ENCODE results near the gene CBFA2T3.
A peak's percentile ranks its signal among the peaks of the same experiment; 100 is the strongest.

Gene CBFA2T3

GRCh38 chr16:88911946-88912310 lies 65.1 kb downstream of the CBFA2T3 start:
- H3K4me3 ChIP-seq (ENCODE audit: control insufficient read depth, low read depth, low read length): no peak overlapping the region
- no peak for DNase-seq (ENCODE audit: low read depth)
- no peak for TF ChIP-seq CTCF (conservative IDR thresholded peaks at IDR 0.05; ENCODE audit: control insufficient read depth, insufficient read depth, low read depth, low read length)

GRCh38 chr16:88911136-88911945 lies 65.7 kb downstream of the CBFA2T3 start:
- DNase-seq (ENCODE audit: low read depth): no peak
- no peak overlapping the region for H3K4me3 ChIP-seq (ENCODE audit: control insufficient read depth, low read depth, low read length)
- TF ChIP-seq CTCF (conservative IDR thresholded peaks at IDR 0.05; ENCODE audit: control insufficient read depth, insufficient read depth, low read depth, low read length): no peak

GRCh38 chr16:88910284-88911135 lies 66.5 kb downstream of the CBFA2T3 start:
- TF ChIP-seq CTCF (conservative IDR thresholded peaks at IDR 0.05; ENCODE audit: control insufficient read depth, insufficient read depth, low read depth, low read length): no peak
- no peak overlapping the region for H3K4me3 ChIP-seq (ENCODE audit: control insufficient read depth, low read depth, low read length)
- DNase-seq (ENCODE audit: low read depth): no peak

- DNase-seq (ENCODE audit: low read depth): no peak
- no peak for TF ChIP-seq CTCF (conservative IDR thresholded peaks at IDR 0.05; ENCODE audit: control insufficient read depth, insufficient read depth, low read depth, low read length)
Measured at GRCh38 chr16:88909431-88910210, 67.4 kb downstream of the CBFA2T3 start.

GRCh38 chr16:88908307-88908706 lies 68.7 kb downstream of the CBFA2T3 start:
- no peak overlapping the region for H3K4me3 ChIP-seq (ENCODE audit: control insufficient read depth, low read depth, low read length)
- no peak for TF ChIP-seq CTCF (conservative IDR thresholded peaks at IDR 0.05; ENCODE audit: control insufficient read depth, insufficient read depth, low read depth, low read length)
- no peak for DNase-seq (ENCODE audit: low read depth)

More at GRCh38 chr16:88909431-88910210, 67.4 kb downstream of the CBFA2T3 start:
- H3K4me3 ChIP-seq (ENCODE audit: control insufficient read depth, low read depth, low read length): no peak overlapping the region

- no peak overlapping the region for H3K4me3 ChIP-seq (ENCODE audit: control insufficient read depth, low read depth, low read length)
- no peak for TF ChIP-seq CTCF (conservative IDR thresholded peaks at IDR 0.05; ENCODE audit: control insufficient read depth, insufficient read depth, low read depth, low read length)
- peak; percentile 41 for DNase-seq (ENCODE audit: low read depth)
Measured at GRCh38 chr16:88907768-88908167, 69.2 kb downstream of the CBFA2T3 start.
